ENCODE measurements around the gene CENPA. TPM values are rescaled to one million over a fixed set of nuclear protein-coding genes. Genes with fewer than 3 reads are reported as not detected.
"Not testable (repeated sequence)": the region's sequence is repeated elsewhere in the genome, so short reads cannot be mapped to it uniquely, and the experiment has no call there.

Gene CENPA
- total and polyA plus RNA-seq, 3 donors from 2014 or later: 2.8 to 5.8 (median 5.0) TPM

GRCh38 chr2:26745609-26746327 is 40.1 kb upstream of the CENPA start:
- Histone ChIP-seq H3K4me1 (no peaks in the 10 kb centered on the region), H3K9me3 (no peaks in the 10 kb centered on the region), H3K4me3 (no peak overlapping the region), H3K27ac (no peak overlapping the region), H3K36me3 (ENCODE audit: low read depth, missing control alignments) (no peaks in the 10 kb centered on the region), H3K27me3 (no peaks in the 10 kb centered on the region)
- intact Hi-C loops (cut with DNase I; ENCODE audit: low total_unique reads): no loop called here
- TF ChIP-seq CTCF (IDR thresholded peaks at IDR 0.05) (peak; percentile 93 to 95 (median 94)), POLR2A (IDR thresholded peaks at IDR 0.05) (no peak)
- 37 to 50% methylated on average over 9 of the region's 9 CpGs for WGBS, 2 donors
- peak; percentile 95 for DNase-seq

- Histone ChIP-seq H3K9me3 (no peaks in the 10 kb centered on the region), H3K4me1 (no peaks in the 10 kb centered on the region), H3K27ac (no peak overlapping the region), H3K36me3 (ENCODE audit: low read depth, missing control alignments) (no peaks in the 10 kb centered on the region), H3K4me3 (no peak overlapping the region), H3K27me3 (no peaks in the 10 kb centered on the region)
- intact Hi-C loops (cut with DNase I; ENCODE audit: low total_unique reads): no loop called here
- no peak for DNase-seq
- 57 to 86% methylated on average over 3 of the region's 3 CpGs for WGBS, 2 donors
- TF ChIP-seq POLR2A (IDR thresholded peaks at IDR 0.05) (no peak), CTCF (IDR thresholded peaks at IDR 0.05) (no peak)
These were observed 38.9 kb upstream of the CENPA start for GRCh38 chr2:26746934-26747333.

- H3K4me3 ChIP-seq; intact Hi-C loops (cut with DNase I; ENCODE audit: low total_unique reads); H3K36me3 ChIP-seq (ENCODE audit: low read depth, missing control alignments); H3K9me3 ChIP-seq; DNase-seq; H3K27me3 ChIP-seq; H3K4me1 ChIP-seq; H3K27ac ChIP-seq: not testable (repeated sequence)
- WGBS, 2 donors: 47 to 78% methylated on average over 8 of the region's 8 CpGs
These were observed 36.0 kb upstream of the CENPA start for GRCh38 chr2:26749787-26750420.

GRCh38 chr2:26750467-26750866 is 35.4 kb upstream of the CENPA start:
- intact Hi-C loops (cut with DNase I; ENCODE audit: low total_unique reads); H3K27ac ChIP-seq: not testable (repeated sequence)

GRCh38 chr2:26752656-26753055 is 33.2 kb upstream of the CENPA start:
- no peaks in the 10 kb centered on the region for H3K9me3 ChIP-seq
- no peaks in the 10 kb centered on the region for H3K4me1 ChIP-seq
- no peak for TF ChIP-seq POLR2A (IDR thresholded peaks at IDR 0.05)
- no peak for TF ChIP-seq CTCF (IDR thresholded peaks at IDR 0.05)
- whole genome bisulfite sequencing, 2 donors: 83 to 94% methylated on average over 3 of the region's 3 CpGs
- no peak overlapping the region for H3K27ac ChIP-seq
- no peaks in the 10 kb centered on the region for H3K27me3 ChIP-seq
- intact Hi-C loops (cut with DNase I; ENCODE audit: low total_unique reads): no loop called here
- no peak for DNase-seq
- no peaks in the 10 kb centered on the region for H3K36me3 ChIP-seq (ENCODE audit: low read depth, missing control alignments)
- no peak overlapping the region for H3K4me3 ChIP-seq

More at GRCh38 chr2:26750467-26750866, 35.4 kb upstream of the CENPA start:
- H3K36me3 ChIP-seq (ENCODE audit: low read depth, missing control alignments); H3K4me1 ChIP-seq; H3K4me3 ChIP-seq; H3K27me3 ChIP-seq; DNase-seq; H3K9me3 ChIP-seq: not testable (repeated sequence)
- 83 to 86% methylated on average over 11 of the region's 11 CpGs for WGBS, 2 donors
